Hepatocyte (in vitro differentiated cells): Measurements from ENCODE around the gene SRPK1. TPM values are rescaled to one million over a fixed set of nuclear protein-coding genes. Genes with fewer than 3 reads are reported as not detected.
"Not testable (repeated sequence)": the region's sequence is repeated elsewhere in the genome, so short reads cannot be mapped to it uniquely, and the experiment has no call there.

Experiments used
- DNase-seq: peaks from one replicate; pipeline ENCODE4 v3.0.0-alpha.2; 2016; ENCODE audit warnings: low spot score
- H2AFZ ChIP-seq: fragments of 200-600 bp; sonication (generic); 2 replicates; pipeline ENCODE4 v1.6.0; 2016; ENCODE audit warnings: antibody characterized with exemption, mild to moderate bottlenecking
- H3K27ac ChIP-seq: fragments of 200-600 bp; sonication (generic); 2 replicates; pipeline ENCODE4 v1.5.1; 2016; ENCODE audit warnings: mild to moderate bottlenecking
- H3K27me3 ChIP-seq: fragments of 200-600 bp; sonication (generic); 2 replicates; pipeline ENCODE4 v1.6.1; 2016
- H3K36me3 ChIP-seq: fragments of 200-600 bp; sonication (generic); replicated peaks from 2 replicates; pipeline ENCODE4 v1.5.1; 2016; ENCODE audit warnings: low read depth; ENCODE audit not compliant: insufficient read depth
- H3K4me1 ChIP-seq: fragments of 200-600 bp; sonication (generic); 2 replicates; pipeline ENCODE4 v1.5.1; 2016; ENCODE audit warnings: mild to moderate bottlenecking, moderate library complexity; ENCODE audit not compliant: insufficient read depth
- H3K4me2 ChIP-seq: fragments of 200-600 bp; sonication (generic); 2 replicates; pipeline ENCODE4 v1.6.0; 2016
- H3K4me3 ChIP-seq: fragments of 200-600 bp; sonication (generic); 2 replicates; pipeline ENCODE4 v1.5.1; 2016; ENCODE audit warnings: mild to moderate bottlenecking
- H3K79me2 ChIP-seq: fragments of 200-600 bp; sonication (generic); 2 replicates; pipeline ENCODE4 v1.6.0; 2017; ENCODE audit warnings: mild to moderate bottlenecking
- H3K9me2 ChIP-seq: fragments of 200-600 bp; sonication (generic); replicated peaks from 2 replicates; pipeline ENCODE4 v1.6.0; 2017; ENCODE audit warnings: mild to moderate bottlenecking; ENCODE audit not compliant: insufficient read depth
- H3K9me3 ChIP-seq: fragments of 200-600 bp; sonication (generic); 2 replicates; pipeline ENCODE4 v1.5.1; 2016; ENCODE audit warnings: low read depth, mild to moderate bottlenecking
- H4K20me1 ChIP-seq: fragments of 200-600 bp; sonication (generic); 2 replicates; pipeline ENCODE4 v1.6.0; 2016; ENCODE audit warnings: mild to moderate bottlenecking; ENCODE audit not compliant: insufficient read depth, poor library complexity, severe bottlenecking
- CTCF ChIP-seq: fragments of 200-600 bp; sonication (generic); IDR thresholded peaks from 2 replicates; pipeline ENCODE4 v1.5.1; 2016; ENCODE audit warnings: antibody characterized with exemption, mild to moderate bottlenecking; ENCODE audit not compliant: poor library complexity
- EZH2 ChIP-seq: fragments of 200-600 bp; sonication (generic); IDR thresholded peaks from 2 replicates; pipeline ENCODE4 v1.6.1; 2016; ENCODE audit warnings: antibody characterized with exemption, mild to moderate bottlenecking, borderline replicate concordance
- EZH2phosphoT487 ChIP-seq: fragments of 200-600 bp; sonication (generic); IDR thresholded peaks from one replicate; pipeline ENCODE4 v1.6.1; 2018; ENCODE audit warnings: antibody characterized with exemption, mild to moderate bottlenecking, low read depth, moderate library complexity; ENCODE audit not compliant: unreplicated experiment, severe bottlenecking
- WGBS: methylation state at CpG from one replicate; pipeline ENCODE4 v1.1.6; 2016; ENCODE audit warnings: low lambda C conversion rate; ENCODE audit errors: missing lambda C conversion rate; 5-methylcytosine and 5-hydroxymethylcytosine counted together
- polyA plus RNA-seq: library from polyadenylated mRNA; unstranded; fragments of >200 nt; fragmentation: Nextera tagmentation; extraction: Ambion mirVana; gene quantifications from 2 replicates; pipeline ENCODE4 v1.2.1, GENCODE V29; 2016
- total RNA-seq: library from RNA; depleted of rRNA; stranded (reverse); fragments of >200 nt; gene quantifications from 2 replicates; pipeline ENCODE4 v1.2.3, GENCODE V29; 2014

SRPK1 gene
- total and polyA plus RNA-seq, 2 experiments from 2014 or later = 39.3 to 63.9 TPM

- peak; percentile 16 for DNase-seq
- no peaks in the 10 kb centered on the region for H3K9me2 ChIP-seq
- TF ChIP-seq CTCF = no peak
- no peak for TF ChIP-seq EZH2
- no peak for TF ChIP-seq EZH2phosphoT487
- no peaks in the 10 kb centered on the region for H3K9me3 ChIP-seq
- peaks cover 11% of the 10 kb centered on the region for H4K20me1 ChIP-seq
- no peak overlapping the region for H2AFZ ChIP-seq
- peak overlapping the region; percentile 99 for H3K4me2 ChIP-seq
- H3K79me2 ChIP-seq = peaks cover 31% of the 10 kb centered on the region
- peak overlapping the region; percentile 83 for H3K27ac ChIP-seq
- H3K36me3 ChIP-seq = no peaks in the 10 kb centered on the region
- 48% methylated on average over 5 of the region's 5 CpGs for WGBS
- no peaks in the 10 kb centered on the region for H3K27me3 ChIP-seq
- no peak overlapping the region for H3K4me3 ChIP-seq
- H3K4me1 ChIP-seq = peaks cover 25% of the 10 kb centered on the region
Measured at GRCh38 chr6:35922139-35922554, 1.2 kb upstream of the SRPK1 start.

- no peak for TF ChIP-seq EZH2
- no peak for TF ChIP-seq CTCF
- no peak for TF ChIP-seq EZH2phosphoT487
- Histone ChIP-seq H3K9me3 (no peaks in the 10 kb centered on the region), H3K79me2 (peaks cover 52% of the 10 kb centered on the region), H3K27ac (peak overlapping the region; percentile 83), H3K36me3 (no peaks in the 10 kb centered on the region), H3K4me2 (peak overlapping the region; percentile 99), H4K20me1 (peaks cover 16% of the 10 kb centered on the region), H3K4me1 (peaks cover 26% of the 10 kb centered on the region), H3K9me2 (no peaks in the 10 kb centered on the region), H2AFZ (peak overlapping the region; percentile 92), H3K4me3 (peak overlapping the region; percentile 65), H3K27me3 (no peaks in the 10 kb centered on the region)
- DNase-seq = peak; percentile 71
- under 1% methylated on average over 30 of the region's 50 CpGs for WGBS
Measured at GRCh38 chr6:35919827-35920751, 809 bp downstream of the SRPK1 start.

- peak; percentile 19 for DNase-seq
- 10% methylated on average over 9 of the region's 9 CpGs for WGBS
- H3K36me3 ChIP-seq = no peaks in the 10 kb centered on the region
Measured at GRCh38 chr6:35919085-35919826, 1.6 kb downstream of the SRPK1 start.

GRCh38 chr6:35916893-35917292 is 4.0 kb downstream of the SRPK1 start:
- not testable (repeated sequence) for H2AFZ ChIP-seq, H3K27me3 ChIP-seq, H3K4me3 ChIP-seq, H3K9me3 ChIP-seq, H3K9me2 ChIP-seq, DNase-seq, H3K36me3 ChIP-seq, H3K27ac ChIP-seq
- Histone ChIP-seq H4K20me1 (peaks cover 16% of the 10 kb centered on the region), H3K4me2 (peak overlapping the region; percentile 99), H3K79me2 (peaks cover 84% of the 10 kb centered on the region), H3K4me1 (peaks cover 22% of the 10 kb centered on the region)
- 90% methylated on average over 6 of the region's 6 CpGs for WGBS

More at GRCh38 chr6:35919085-35919826, 1.6 kb downstream of the SRPK1 start:
- TF ChIP-seq EZH2 = no peak
- no peak for TF ChIP-seq EZH2phosphoT487
- TF ChIP-seq CTCF = no peak
- H2AFZ ChIP-seq = peak overlapping the region; percentile 92
- H3K79me2 ChIP-seq = peaks cover 60% of the 10 kb centered on the region
- H3K27me3 ChIP-seq = no peaks in the 10 kb centered on the region
- peaks cover 26% of the 10 kb centered on the region for H3K4me1 ChIP-seq
- peak overlapping the region; percentile 83 for H3K27ac ChIP-seq
- no peaks in the 10 kb centered on the region for H3K9me3 ChIP-seq
- H3K9me2 ChIP-seq = no peaks in the 10 kb centered on the region
- H3K4me2 ChIP-seq = peak overlapping the region; percentile 99
- H3K4me3 ChIP-seq = peak overlapping the region; percentile 65
- H4K20me1 ChIP-seq = peaks cover 16% of the 10 kb centered on the region
